Stomach (tissue), 9 donors: ENCODE results near the gene CIB4. TPM values are rescaled to one million over a fixed set of nuclear protein-coding genes. Genes with fewer than 3 reads are reported as not detected.

Experiments
- DNase-seq, 2 donors: peaks; one replicate each; pipeline versions ENCODE4 v3.0.0 to v3.0.0-alpha.2; 2013 to 2019
- H3K27ac ChIP-seq, 5 donors: fragments of 200-600 bp in 4 of 5; sonication (generic) in 4 of 5; one replicate each; pipeline ENCODE4 v1.5.1; 2013 to 2019; ENCODE audit warnings: mild to moderate bottlenecking in 1 of 5, moderate library complexity in 1 of 5
- H3K27me3 ChIP-seq, 3 donors: fragments of 200-600 bp; sonication (generic); one replicate each; pipeline ENCODE4 v1.5.1; 2017 to 2019; ENCODE audit warnings: mixed run types in 1 of 3
- H3K36me3 ChIP-seq, 4 donors: fragments of 200-600 bp; sonication (generic); 1 replicate in 3 of 4; 2 replicates in 1 of 4; pipeline ENCODE4 v1.5.1; 2016 to 2019
- H3K4me1 ChIP-seq, 4 donors: fragments of 200-600 bp; sonication (generic); one replicate each; pipeline ENCODE4 v1.5.1; 2016 to 2019
- H3K4me3 ChIP-seq, 4 donors: fragments of 200-600 bp; sonication (generic) in 3 of 4; one replicate each; pipeline ENCODE4 v1.5.1; 2016 to 2019; ENCODE audit warnings: mild to moderate bottlenecking in 1 of 4
- H3K9me3 ChIP-seq, 4 donors: fragments of 200-600 bp; sonication (generic); one replicate each; pipeline ENCODE4 v1.5.1; 2016 to 2019
- EP300 ChIP-seq: sonication (generic); formaldehyde crosslinking; IDR thresholded peaks from one replicate; pipeline ENCODE4 v1.6.1; 2017; ENCODE audit warnings: antibody characterized with exemption
- POLR2A ChIP-seq, 4 donors: fragments of 450-650 bp; IDR thresholded peaks; one replicate each; pipeline ENCODE4 v1.6.1; 2016; ENCODE audit warnings: antibody characterized with exemption in 4 of 4, control low read depth in 2 of 4, mild to moderate bottlenecking in 1 of 4, moderate library complexity in 1 of 4
- POLR2AphosphoS5 ChIP-seq, 3 donors: sonication (generic); formaldehyde crosslinking; IDR thresholded peaks; one replicate each; pipeline ENCODE4 v1.6.1; 2016; ENCODE audit warnings: antibody characterized with exemption in 3 of 3
- WGBS, 5 donors: extraction: QIAGEN DNeasy Blood & Tissue Kit in 3 of 5; methylation state at CpG; one replicate each; pipeline versions ENCODE4 v1.1.5 to v1.1.7; 2013 to 2018; 5-methylcytosine and 5-hydroxymethylcytosine counted together
- intact Hi-C: fragments of 100-400 bp; cut with DNase I; formaldehyde crosslinking; loops from one replicate; pipeline ENCODE4 v1.15.1; 2023; ENCODE audit warnings: low total_unique reads
- polyA plus RNA-seq, 3 donors: library from polyadenylated mRNA; stranded (reverse); fragments of 200-250 nt; gene quantifications; one replicate each; pipeline ENCODE4 v1.2.3, GENCODE V29; 2013
- total RNA-seq, 5 donors: library from RNA; depleted of rRNA; stranded (reverse); fragments of >200 nt; gene quantifications; one replicate each; pipeline versions ENCODE4 v1.1.0 to v1.2.3, GENCODE V29; 2014 to 2016
- TF ChIP-seq, protein P1 (sequence below), 7 experiments: fragments of 450-650 bp in 4 of 7; fragments of 200-600 bp in 3 of 7; sonication (generic) in 3 of 7; IDR thresholded peaks; one replicate each; pipeline ENCODE4 v1.5.1; 2016 to 2019; ENCODE audit warnings: antibody characterized with exemption in 7 of 7, control low read depth in 2 of 7, mild to moderate bottlenecking in 1 of 7
- donor health status: healthy with polysubstance abuse.
- donor health status: Bipolar disorder and iron deficiency.
- donor health status: healthy.

Gene CIB4
- total and polyA plus RNA-seq, 8 donors = 1.8 TPM; not detected in 6

DNA sequence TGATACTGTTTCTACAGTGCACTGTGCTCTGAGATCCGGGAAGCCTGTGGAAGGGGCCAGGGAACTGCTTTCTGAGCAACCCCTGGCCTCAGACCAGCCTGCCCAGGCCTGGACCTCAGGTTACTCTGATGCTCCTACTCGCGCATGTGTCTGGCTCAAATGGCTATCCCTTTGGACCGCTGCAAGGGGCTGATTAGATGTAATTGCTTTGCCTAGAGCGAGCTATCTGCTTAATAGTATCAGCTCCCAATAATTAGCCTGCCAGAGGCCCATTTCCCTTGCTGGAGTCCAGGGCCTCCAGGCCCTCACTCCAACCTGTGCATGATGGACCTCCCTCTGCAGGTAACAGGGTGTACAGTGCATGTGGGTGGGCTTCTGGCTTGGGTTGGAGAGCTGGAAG is 44.2 kb upstream of the CIB4 start:
- DNase-seq = no peak
- intact Hi-C loops = no loop called here
- H3K4me1 ChIP-seq = peaks cover 0 to 4% (median 0%) of the 10 kb centered on the region in 4 donors
- peaks cover 0 to 58% (median 0%) of the 10 kb centered on the region in 3 donors for H3K27me3 ChIP-seq
- H3K9me3 ChIP-seq = no peaks in the 10 kb centered on the region
- H3K36me3 ChIP-seq = no peaks in the 10 kb centered on the region
- no peak overlapping the region for H3K27ac ChIP-seq
- WGBS, 5 donors = 84 to 93% (median 86%) methylated on average over 5 of the region's 5 CpGs
- H3K4me3 ChIP-seq = no peak overlapping the region
- TF ChIP-seq POLR2A (IDR thresholded peaks at IDR 0.05) (no peak), EP300 (no peak), POLR2AphosphoS5 (IDR thresholded peaks at IDR 0.05) (no peak)

DNA sequence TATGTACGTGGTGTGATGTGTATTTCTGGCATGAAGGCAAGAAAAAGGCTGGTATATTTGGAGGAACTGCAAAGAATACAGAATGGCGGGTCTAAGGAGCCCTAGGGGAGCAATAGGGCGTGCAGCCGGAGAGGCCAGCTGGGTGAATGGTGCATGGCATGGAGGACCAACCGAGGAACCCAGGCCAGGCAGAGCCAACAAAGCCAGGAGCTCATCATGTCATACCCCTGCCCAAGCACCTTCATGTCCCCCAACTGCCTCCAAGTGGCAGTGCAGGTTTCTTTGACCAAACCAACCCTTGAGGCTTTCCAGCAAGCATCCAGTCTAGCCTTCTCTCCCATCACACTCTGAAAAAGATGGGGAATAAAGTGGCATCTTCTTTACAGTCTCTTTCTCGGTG is 42.4 kb upstream of the CIB4 start:
- intact Hi-C loops = no loop called here
- WGBS, 5 donors = 81 to 88% (median 86%) methylated on average over 6 of the region's 6 CpGs
- Histone ChIP-seq H3K4me3 (no peak overlapping the region), H3K27me3 (peaks cover 0 to 50% (median 0%) of the 10 kb centered on the region in 3 donors), H3K9me3 (no peaks in the 10 kb centered on the region), H3K4me1 (peaks cover 0 to 4% (median 0%) of the 10 kb centered on the region in 4 donors), H3K27ac (no peak overlapping the region), H3K36me3 (no peaks in the 10 kb centered on the region)
- no peak for DNase-seq
- TF ChIP-seq POLR2AphosphoS5 (IDR thresholded peaks at IDR 0.05) (no peak), EP300 (no peak), POLR2A (IDR thresholded peaks at IDR 0.05) (no peak)
- TF ChIP-seq, protein P1, sequence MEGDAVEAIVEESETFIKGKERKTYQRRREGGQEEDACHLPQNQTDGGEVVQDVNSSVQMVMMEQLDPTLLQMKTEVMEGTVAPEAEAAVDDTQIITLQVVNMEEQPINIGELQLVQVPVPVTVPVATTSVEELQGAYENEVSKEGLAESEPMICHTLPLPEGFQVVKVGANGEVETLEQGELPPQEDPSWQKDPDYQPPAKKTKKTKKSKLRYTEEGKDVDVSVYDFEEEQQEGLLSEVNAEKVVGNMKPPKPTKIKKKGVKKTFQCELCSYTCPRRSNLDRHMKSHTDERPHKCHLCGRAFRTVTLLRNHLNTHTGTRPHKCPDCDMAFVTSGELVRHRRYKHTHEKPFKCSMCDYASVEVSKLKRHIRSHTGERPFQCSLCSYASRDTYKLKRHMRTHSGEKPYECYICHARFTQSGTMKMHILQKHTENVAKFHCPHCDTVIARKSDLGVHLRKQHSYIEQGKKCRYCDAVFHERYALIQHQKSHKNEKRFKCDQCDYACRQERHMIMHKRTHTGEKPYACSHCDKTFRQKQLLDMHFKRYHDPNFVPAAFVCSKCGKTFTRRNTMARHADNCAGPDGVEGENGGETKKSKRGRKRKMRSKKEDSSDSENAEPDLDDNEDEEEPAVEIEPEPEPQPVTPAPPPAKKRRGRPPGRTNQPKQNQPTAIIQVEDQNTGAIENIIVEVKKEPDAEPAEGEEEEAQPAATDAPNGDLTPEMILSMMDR (IDR thresholded peaks at IDR 0.05) = no peak

DNA sequence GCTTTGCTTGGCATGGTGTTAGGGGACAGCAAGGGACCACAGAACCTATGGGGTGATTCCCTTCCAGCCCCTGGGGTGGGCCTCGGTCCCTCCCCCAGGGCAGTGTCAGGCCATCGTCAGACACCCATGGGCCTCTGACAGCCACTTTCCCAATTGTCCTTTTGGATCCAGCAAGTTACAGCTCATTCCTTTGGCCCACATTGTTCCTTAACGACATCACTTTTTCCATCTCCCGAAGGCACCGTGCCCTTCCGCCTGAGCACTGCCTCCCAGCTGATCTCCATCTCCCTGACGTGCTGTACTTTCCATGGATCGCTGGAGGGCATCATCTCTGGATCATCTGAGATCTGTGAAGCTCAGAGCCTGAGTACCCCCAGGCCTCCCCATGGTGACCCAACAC is 41.0 kb upstream of the CIB4 start:
- TF ChIP-seq POLR2A (IDR thresholded peaks at IDR 0.05) = no peak
- TF ChIP-seq, protein P1 (IDR thresholded peaks at IDR 0.05) = no peak
- no peak for TF ChIP-seq POLR2AphosphoS5 (IDR thresholded peaks at IDR 0.05)
- no peak for TF ChIP-seq EP300
- H3K4me3 ChIP-seq = no peak overlapping the region
- no peak for DNase-seq
- no peaks in the 10 kb centered on the region for H3K36me3 ChIP-seq
- intact Hi-C loops = no loop called here
- WGBS, 5 donors = 78 to 91% (median 90%) methylated on average over 8 of the region's 8 CpGs
- no peaks in the 10 kb centered on the region for H3K4me1 ChIP-seq
- no peak overlapping the region for H3K27ac ChIP-seq
- peaks cover 0 to 6% (median 5%) of the 10 kb centered on the region in 4 donors for H3K9me3 ChIP-seq
- peaks cover 0 to 37% (median 0%) of the 10 kb centered on the region in 3 donors for H3K27me3 ChIP-seq

DNA sequence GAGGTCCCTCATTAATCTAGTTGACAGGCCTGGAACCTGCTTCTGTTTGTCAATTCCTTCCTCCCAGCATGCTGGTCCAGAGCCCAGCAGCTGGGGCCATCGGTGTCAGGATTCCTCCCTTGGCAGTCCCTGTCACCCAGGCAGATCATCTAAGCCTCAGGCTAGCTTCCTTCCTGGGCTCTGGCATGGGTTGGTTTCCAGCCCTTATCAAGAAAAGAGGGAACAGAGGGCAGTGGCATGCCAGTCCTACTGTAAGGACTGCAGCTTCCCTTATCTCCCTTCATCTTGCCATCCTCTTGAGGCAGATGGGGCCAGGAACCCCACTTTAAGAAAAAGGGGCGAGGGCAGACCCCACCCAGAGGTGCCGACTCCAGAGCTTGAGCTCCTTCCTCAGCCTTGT is 40.5 kb upstream of the CIB4 start:
- intact Hi-C loops = no loop called here
- TF ChIP-seq POLR2AphosphoS5 (IDR thresholded peaks at IDR 0.05) = no peak
- Histone ChIP-seq H3K27me3 (peaks cover 0 to 32% (median 0%) of the 10 kb centered on the region in 3 donors), H3K9me3 (peaks cover 0 to 8% (median 5%) of the 10 kb centered on the region in 4 donors), H3K36me3 (no peaks in the 10 kb centered on the region), H3K27ac (no peak overlapping the region), H3K4me1 (no peaks in the 10 kb centered on the region), H3K4me3 (no peak overlapping the region)
- no peak for DNase-seq
- WGBS, 5 donors = 57 to 75% (median 66%) methylated on average over 3 of the region's 3 CpGs

DNA sequence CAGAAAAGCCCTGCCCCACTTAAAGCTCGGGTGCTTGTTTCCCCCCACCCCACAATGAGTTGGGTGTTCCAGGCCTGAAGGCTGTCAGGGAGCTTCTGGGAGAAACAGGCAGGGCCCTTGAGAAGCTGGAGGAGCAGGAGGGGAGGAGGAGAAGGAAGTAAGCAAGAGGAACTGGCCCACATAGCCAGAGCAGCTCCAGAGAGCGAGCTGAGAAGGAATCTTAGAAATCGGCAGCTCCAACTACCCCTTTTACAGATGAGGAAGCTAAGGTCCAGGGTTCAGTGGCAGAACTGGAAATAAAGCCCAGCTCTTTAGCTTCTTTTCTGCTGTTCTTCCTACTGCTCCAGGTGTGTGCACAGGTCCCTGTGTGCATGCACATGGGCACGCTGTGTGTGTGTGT is 38.7 kb upstream of the CIB4 start:
- DNase-seq = no peak
- WGBS, 5 donors = 66 to 80% (median 71%) methylated on average over 4 of the region's 4 CpGs
- H3K27me3 ChIP-seq = peaks cover 0 to 19% (median 0%) of the 10 kb centered on the region in 3 donors

More for the DNA sequence above, 38.7 kb upstream of the CIB4 start:
- intact Hi-C loops = no loop called here
- no peaks in the 10 kb centered on the region for H3K4me1 ChIP-seq
- H3K4me3 ChIP-seq = no peak overlapping the region
- TF ChIP-seq EP300 (no peak), POLR2A (IDR thresholded peaks at IDR 0.05) (no peak), POLR2AphosphoS5 (IDR thresholded peaks at IDR 0.05) (no peak)
- TF ChIP-seq, protein P1 (IDR thresholded peaks at IDR 0.05) = no peak
- H3K36me3 ChIP-seq = no peaks in the 10 kb centered on the region
- H3K9me3 ChIP-seq = peaks cover 0 to 8% (median 5%) of the 10 kb centered on the region in 4 donors
- H3K27ac ChIP-seq = no peak overlapping the region
